ENCODE measurements around the gene DCPS. TPM values are rescaled to one million over a fixed set of nuclear protein-coding genes. Genes with fewer than 3 reads are reported as not detected.

Gene DCPS
- total RNA-seq, 1 experiment from 2014 or later: 34.8 TPM

DNA sequence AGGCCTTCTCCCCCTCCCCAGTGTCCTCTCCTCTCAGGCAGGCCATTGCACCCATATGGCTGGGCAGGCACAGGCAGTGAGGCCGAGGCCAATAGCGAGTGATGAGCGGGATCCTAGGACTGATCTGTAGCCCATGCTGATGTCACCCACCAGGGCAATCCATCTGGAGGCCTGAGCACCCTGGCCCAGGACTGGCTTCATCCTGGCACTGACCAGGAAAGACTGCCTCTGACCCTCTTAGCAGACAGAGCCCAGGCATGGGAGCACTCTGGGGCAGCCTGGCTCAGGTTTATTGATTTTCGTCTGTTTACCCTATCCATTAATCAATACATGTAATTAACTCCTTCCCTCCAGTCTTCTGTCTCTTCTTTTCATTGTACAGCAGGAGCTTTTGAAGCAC is 26.1 kb upstream of the DCPS start:
- peaks cover 6% of the 10 kb centered on the region; the same call in 1 of the 2 replicates for H3K4me1 ChIP-seq (ENCODE audit: control insufficient read depth, insufficient read depth, low read length)
- no peak for DNase-seq (ENCODE audit: low read depth, low spot score)
- H3K36me3 ChIP-seq (ENCODE audit: control insufficient read depth, insufficient read depth, low read length): peaks cover 7% of the 10 kb centered on the region; the same call in 1 of the 2 replicates
- BruUV-seq (replicated peaks): no TSS peak
- ATAC-seq: no peak
- intact Hi-C loops (cut with micrococcal nuclease; ENCODE audit: unreplicated experiment): no loop called here
- TF ChIP-seq SIN3A (IDR thresholded peaks at IDR 0.05; ENCODE audit: borderline replicate concordance, insufficient read depth, low read depth, low read length) (no peak), POLR2AphosphoS5 (IDR thresholded peaks at IDR 0.05; ENCODE audit: low read depth, low read length) (no peak), REST (IDR thresholded peaks at IDR 0.05; ENCODE audit: insufficient read depth in 1 of 2, low read depth in 2 of 2, low read length in 1 of 2) (no peak), TCF7L2 (IDR thresholded peaks at IDR 0.05; ENCODE audit: low read depth, low read length) (no peak), CTCF (IDR thresholded peaks at IDR 0.05) (no peak)
- ChIA-PET CTCF (no interaction called here), POLR2A (no interaction called here)
- in situ Hi-C loops (cut with HindIII; ENCODE audit: low pct_unique_long_range_greater_than_20kb, low sequenced_read_pairs): no loop called here
- no peak overlapping the region for H3K4me3 ChIP-seq (ENCODE audit: low read depth in 2 of 2, low read length in 2 of 2)
- no peak overlapping the region for H3K27ac ChIP-seq (ENCODE audit: low read length)
- H3K9me3 ChIP-seq (ENCODE audit: control insufficient read depth, insufficient read depth, low read depth, low read length): no peaks in the 10 kb centered on the region
- H3K27me3 ChIP-seq (ENCODE audit: control insufficient read depth, insufficient read depth, low read length): no peaks in the 10 kb centered on the region

DNA sequence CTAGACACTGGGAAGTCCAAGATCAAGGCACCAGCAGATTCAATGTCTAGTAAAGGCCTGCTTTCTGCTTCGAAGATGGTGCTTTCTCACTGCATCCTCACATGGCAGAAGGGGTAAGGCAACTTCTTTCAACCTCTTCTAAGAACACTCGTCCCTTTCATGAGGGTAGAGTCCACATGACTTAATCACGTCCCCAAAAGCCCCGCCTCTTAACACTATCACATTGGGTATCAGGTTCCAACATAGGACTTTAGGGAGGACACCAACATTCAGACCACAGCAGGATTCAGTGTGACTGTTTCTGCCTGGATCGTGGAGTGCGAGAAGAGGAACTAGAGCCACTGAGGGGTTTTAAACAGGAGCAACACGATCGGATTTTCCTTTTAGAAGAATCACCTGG is 24.7 kb upstream of the DCPS start:
- POLR2A ChIA-PET: no interaction called here
- Histone ChIP-seq H3K36me3 (ENCODE audit: control insufficient read depth, insufficient read depth, low read length) (peaks cover 10% of the 10 kb centered on the region; the same call in 1 of the 2 replicates), H3K4me1 (ENCODE audit: control insufficient read depth, insufficient read depth, low read length) (peaks cover 6% of the 10 kb centered on the region; the same call in 1 of the 2 replicates), H3K4me3 (ENCODE audit: low read depth in 2 of 2, low read length in 2 of 2) (no peak overlapping the region), H3K27ac (ENCODE audit: low read length) (no peak overlapping the region), H3K9me3 (ENCODE audit: control insufficient read depth, insufficient read depth, low read depth, low read length) (no peaks in the 10 kb centered on the region), H3K27me3 (ENCODE audit: control insufficient read depth, insufficient read depth, low read length) (no peaks in the 10 kb centered on the region)
- TF ChIP-seq SIN3A (IDR thresholded peaks at IDR 0.05; ENCODE audit: borderline replicate concordance, insufficient read depth, low read depth, low read length) (no peak), TCF7L2 (IDR thresholded peaks at IDR 0.05; ENCODE audit: low read depth, low read length) (no peak), REST (IDR thresholded peaks at IDR 0.05; ENCODE audit: insufficient read depth in 1 of 2, low read depth in 2 of 2, low read length in 1 of 2) (no peak), POLR2AphosphoS5 (IDR thresholded peaks at IDR 0.05; ENCODE audit: low read depth, low read length) (no peak), CTCF (IDR thresholded peaks at IDR 0.05) (no peak)
- CTCF ChIA-PET: no interaction called here
- intact Hi-C loops (cut with micrococcal nuclease; ENCODE audit: unreplicated experiment): no loop called here
- DNase-seq (ENCODE audit: low read depth, low spot score) (no peak), ATAC-seq (no peak)
- BruUV-seq (replicated peaks): no TSS peak
- in situ Hi-C loops (cut with HindIII; ENCODE audit: low pct_unique_long_range_greater_than_20kb, low sequenced_read_pairs): no loop called here
